GM18867 (cell line): ENCODE results near the gene NPFFR1.
"Not testable (repeated sequence)": the region's sequence is repeated elsewhere in the genome, so short reads cannot be mapped to it uniquely, and the experiment has no call there.

ENCODE experiments used
- ATAC-seq: cut with Tn5 transposase; IDR thresholded peaks from one replicate; pipeline ENCODE4 v1.9.1; 2021; ENCODE audit warnings: mild to moderate bottlenecking, moderate library complexity; ENCODE audit not compliant: unreplicated experiment

Gene NPFFR1

GRCh38 chr10:70228491-70228890 is 55.3 kb downstream of the NPFFR1 start:
- ATAC-seq = no peak

GRCh38 chr10:70227548-70228320 is 56.1 kb downstream of the NPFFR1 start:
- ATAC-seq = no peak

- no peak for ATAC-seq
These were observed 60.1 kb downstream of the NPFFR1 start for GRCh38 chr10:70223728-70224127.

- not testable (repeated sequence) for ATAC-seq
These were observed 60.9 kb downstream of the NPFFR1 start for GRCh38 chr10:70222811-70223447.

GRCh38 chr10:70222340-70222794 is 61.4 kb downstream of the NPFFR1 start:
- no peak for ATAC-seq

- ATAC-seq = no peak
These were observed 62.8 kb downstream of the NPFFR1 start for GRCh38 chr10:70221030-70221429.

GRCh38 chr10:70212879-70213278 is 70.9 kb downstream of the NPFFR1 start:
- no peak for ATAC-seq

- no peak for ATAC-seq
These were observed 71.5 kb downstream of the NPFFR1 start for GRCh38 chr10:70212277-70212676.

- no peak for ATAC-seq
These were observed 77.0 kb downstream of the NPFFR1 start for GRCh38 chr10:70206762-70207161.

GRCh38 chr10:70201105-70201504 is 82.7 kb downstream of the NPFFR1 start:
- ATAC-seq = no peak

- ATAC-seq = no peak
These were observed 84.9 kb downstream of the NPFFR1 start for GRCh38 chr10:70198696-70199466.
